Germinal center (tissue), 1 donor: ENCODE data around the gene ZDHHC20.

Experiments
- DNase-seq: peaks from one replicate; pipeline ENCODE4 v3.0.0; 2012; ENCODE audit warnings: mixed read lengths, low spot score

Gene ZDHHC20

GRCh38 chr13:21458813-21459701 lies at the start of gene ZDHHC20:
ZDHHC20 (minus strand) TSS chr13:21459303; CDS start chr13:21459171, 132 bp downstream.
- peak; percentile 96 for DNase-seq

- DNase-seq: no peak
Observed at GRCh38 chr13:21504379-21504778, 45.3 kb upstream of the ZDHHC20 start.

GRCh38 chr13:21501686-21502085 lies 42.6 kb upstream of the ZDHHC20 start:
- DNase-seq: no peak

- DNase-seq: no peak
Observed at GRCh38 chr13:21486322-21486721, 27.2 kb upstream of the ZDHHC20 start.

- no peak for DNase-seq
Observed at GRCh38 chr13:21483748-21484147, 24.6 kb upstream of the ZDHHC20 start.

- DNase-seq: no peak
Observed at GRCh38 chr13:21481359-21481758, 22.3 kb upstream of the ZDHHC20 start.

- peak; percentile 28 for DNase-seq
Observed at GRCh38 chr13:21478881-21479808, 20.0 kb upstream of the ZDHHC20 start.

GRCh38 chr13:21476893-21477472 lies 17.9 kb upstream of the ZDHHC20 start:
- DNase-seq: peak; percentile 68

- DNase-seq: no peak
Observed at GRCh38 chr13:21475115-21475514, 16.0 kb upstream of the ZDHHC20 start.

- no peak for DNase-seq
Observed at GRCh38 chr13:21470785-21471184, 11.7 kb upstream of the ZDHHC20 start.

- DNase-seq: no peak
Observed at GRCh38 chr13:21466527-21466926, 7.4 kb upstream of the ZDHHC20 start.

- DNase-seq: no peak
Observed at GRCh38 chr13:21465710-21466160, 6.6 kb upstream of the ZDHHC20 start.

GRCh38 chr13:21463424-21463823 lies 4.3 kb upstream of the ZDHHC20 start:
- DNase-seq: no peak

GRCh38 chr13:21461131-21461530 lies 2.0 kb upstream of the ZDHHC20 start:
- DNase-seq: no peak

- DNase-seq: peak; percentile 41
Observed at GRCh38 chr13:21458451-21458812, 671 bp downstream of the ZDHHC20 start.

GRCh38 chr13:21453387-21454081 lies 5.6 kb downstream of the ZDHHC20 start:
- no peak for DNase-seq

- no peak for DNase-seq
Observed at GRCh38 chr13:21450936-21451335, 8.2 kb downstream of the ZDHHC20 start.

GRCh38 chr13:21446656-21447055 lies 12.4 kb downstream of the ZDHHC20 start:
- no peak for DNase-seq

- DNase-seq: no peak
Observed at GRCh38 chr13:21445759-21446158, 13.3 kb downstream of the ZDHHC20 start.

GRCh38 chr13:21443171-21443570 lies 15.9 kb downstream of the ZDHHC20 start:
- DNase-seq: no peak

- DNase-seq: no peak
Observed at GRCh38 chr13:21436582-21436981, 22.5 kb downstream of the ZDHHC20 start.

- peak; percentile 12 for DNase-seq
Observed at GRCh38 chr13:21435687-21436151, 23.4 kb downstream of the ZDHHC20 start.
